ENCODE data around the gene POU6F1.

Gene POU6F1

GRCh38 chr12:51152953-51153352 is 64.9 kb downstream of the POU6F1 start:
- in situ Hi-C loops (cut with MboI; ENCODE audit: low pct_unique_long_range_greater_than_20kb, low sequenced_read_pairs, unreplicated experiment) = no loop called here
- TF ChIP-seq CTCF (IDR thresholded peaks at IDR 0.05; ENCODE audit: extremely low read depth, insufficient read depth, missing control alignments) = no peak
- DNase-seq (ENCODE audit: low spot score) = no peak

GRCh38 chr12:51150777-51151176 is 67.1 kb downstream of the POU6F1 start:
- in situ Hi-C loops (cut with MboI; ENCODE audit: low pct_unique_long_range_greater_than_20kb, low sequenced_read_pairs, unreplicated experiment) = no loop called here
- DNase-seq (ENCODE audit: low spot score) = no peak
- TF ChIP-seq CTCF (IDR thresholded peaks at IDR 0.05; ENCODE audit: extremely low read depth, insufficient read depth, missing control alignments) = no peak

GRCh38 chr12:51147309-51147708 is 70.6 kb downstream of the POU6F1 start:
- DNase-seq (ENCODE audit: low spot score) = no peak
- TF ChIP-seq CTCF (IDR thresholded peaks at IDR 0.05; ENCODE audit: extremely low read depth, insufficient read depth, missing control alignments) = no peak
- in situ Hi-C loops (cut with MboI; ENCODE audit: low pct_unique_long_range_greater_than_20kb, low sequenced_read_pairs, unreplicated experiment) = no loop called here

- in situ Hi-C loops (cut with MboI; ENCODE audit: low pct_unique_long_range_greater_than_20kb, low sequenced_read_pairs, unreplicated experiment) = no loop called here
- TF ChIP-seq CTCF (IDR thresholded peaks at IDR 0.05; ENCODE audit: extremely low read depth, insufficient read depth, missing control alignments) = no peak
- DNase-seq (ENCODE audit: low spot score) = no peak
Observed at GRCh38 chr12:51139292-51139844, 78.5 kb downstream of the POU6F1 start.

Data from GM13977 (cell line).